HepG2 (cell line): Measurements from ENCODE around the gene CHST13. TPM values are rescaled to one million over a fixed set of nuclear protein-coding genes. Genes with fewer than 3 reads are reported as not detected.

Experiments used
- ATF7 ChIP-seq, 2 experiments: fragments of 450-650 bp in 1 of 2; sonication (generic) in 1 of 2; formaldehyde crosslinking in 1 of 2; IDR thresholded peaks; 2 replicates each; pipeline versions ENCODE4 v1.4.0 to v1.6.1; 2016 to 2020; ENCODE audit warnings: antibody characterized with exemption in 1 of 2, mild to moderate bottlenecking in 1 of 2, missing genetic modification reagents in 1 of 2
- FOSL2 ChIP-seq: sonication (generic); formaldehyde crosslinking; IDR thresholded peaks from 2 replicates; pipeline ENCODE4 v1.4.0; 2020; ENCODE audit warnings: missing genetic modification reagents
- FOXP4 ChIP-seq: sonication (generic); formaldehyde crosslinking; IDR thresholded peaks from 2 replicates; pipeline ENCODE4 v1.4.0; 2020; ENCODE audit warnings: missing genetic modification reagents
- IRX3 ChIP-seq: sonication (generic); formaldehyde crosslinking; IDR thresholded peaks from 2 replicates; pipeline ENCODE4 v1.8.1; 2023; ENCODE audit warnings: mild to moderate bottlenecking, low read depth, missing genetic modification reagents, borderline replicate concordance
- JUN ChIP-seq: sonication (generic); formaldehyde crosslinking; IDR thresholded peaks from 2 replicates; pipeline ENCODE4 v1.4.0; 2020; ENCODE audit warnings: mild to moderate bottlenecking, missing genetic modification reagents
- MED13 ChIP-seq: sonication (generic); formaldehyde crosslinking; IDR thresholded peaks from 2 replicates; pipeline ENCODE4 v1.5.0; 2020; ENCODE audit warnings: missing genetic modification reagents
- NFE2 ChIP-seq: sonication (generic); formaldehyde crosslinking; IDR thresholded peaks from 2 replicates; pipeline ENCODE4 v1.4.0; 2020; ENCODE audit warnings: missing genetic modification reagents
- RFXAP ChIP-seq: sonication (generic); formaldehyde crosslinking; IDR thresholded peaks from 2 replicates; pipeline ENCODE4 v1.4.0; 2020; ENCODE audit warnings: missing genetic modification reagents, borderline replicate concordance
- SMC3 ChIP-seq: IDR thresholded peaks from 2 replicates; pipeline ENCODE4 v1.6.1; 2011; ENCODE audit warnings: low read length, improper control_type of control experiment
- SOX5 ChIP-seq: IDR thresholded peaks from 2 replicates; pipeline ENCODE4 v1.6.1; 2016; ENCODE audit warnings: borderline replicate concordance
- ZBTB37 ChIP-seq: sonication (generic); formaldehyde crosslinking; IDR thresholded peaks from 2 replicates; pipeline ENCODE4 v1.4.0; 2020; ENCODE audit warnings: mild to moderate bottlenecking, missing genetic modification reagents
- ZFAT ChIP-seq: sonication (generic); formaldehyde crosslinking; conservative IDR thresholded peaks from 2 replicates; pipeline ENCODE4 v1.8.1; 2023; ENCODE audit warnings: missing genetic modification reagents, inconsistent platforms
- ZFP1 ChIP-seq: IDR thresholded peaks from 2 replicates; pipeline ENCODE4 v1.6.1; 2016
- ZNF180 ChIP-seq: sonication (generic); formaldehyde crosslinking; IDR thresholded peaks from 2 replicates; pipeline ENCODE4 v1.4.0; 2020; ENCODE audit warnings: low read depth, missing genetic modification reagents, borderline replicate concordance
- ZNF446 ChIP-seq: sonication (generic); formaldehyde crosslinking; IDR thresholded peaks from 2 replicates; pipeline ENCODE4 v1.5.0; 2020; ENCODE audit warnings: mild to moderate bottlenecking, missing genetic modification reagents
- ZNF496 ChIP-seq: sonication (generic); formaldehyde crosslinking; IDR thresholded peaks from 2 replicates; pipeline ENCODE4 v1.8.1; 2023; ENCODE audit warnings: mild to moderate bottlenecking, moderate library complexity, missing genetic modification reagents; ENCODE audit not compliant: insufficient replicate concordance
- ZNF598 ChIP-seq: sonication (generic); formaldehyde crosslinking; IDR thresholded peaks from 2 replicates; pipeline ENCODE4 v1.5.1; 2020; ENCODE audit warnings: mild to moderate bottlenecking, missing genetic modification reagents, borderline replicate concordance
- ZNF607 ChIP-seq: sonication (generic); formaldehyde crosslinking; IDR thresholded peaks from 2 replicates; pipeline ENCODE4 v1.5.1; 2020; ENCODE audit warnings: missing genetic modification reagents, mild to moderate bottlenecking, borderline replicate concordance
- ZNF615 ChIP-seq: sonication (generic); formaldehyde crosslinking; IDR thresholded peaks from 2 replicates; pipeline ENCODE4 v1.5.0; 2020; ENCODE audit warnings: mild to moderate bottlenecking, missing genetic modification reagents, borderline replicate concordance
- ZNF710 ChIP-seq: sonication (generic); formaldehyde crosslinking; IDR thresholded peaks from 2 replicates; pipeline ENCODE4 v1.5.0; 2020; ENCODE audit warnings: mild to moderate bottlenecking, missing genetic modification reagents, borderline replicate concordance
- ZSCAN29 ChIP-seq: sonication (generic); formaldehyde crosslinking; conservative IDR thresholded peaks from 2 replicates; pipeline ENCODE4 v1.4.0; 2020; ENCODE audit warnings: mild to moderate bottlenecking, missing genetic modification reagents
- polyA plus RNA-seq, 8 experiments: library from polyadenylated mRNA; depleted of rRNA in 3 of 8; stranded (reverse) in 7 of 8; unstranded in 1 of 8; fragments of >200 nt; fragmentation: Illumina TruSeq in 4 of 8; extraction: Trizol in 4 of 8; gene quantifications; 2 replicates each; pipeline versions ENCODE4 v1.2.1 to v1.2.3, GENCODE V29; 2011 to 2016; ENCODE audit warnings: low read depth in 4 of 8, missing spikeins in 1 of 8, mixed read lengths in 1 of 8; ENCODE audit not compliant: insufficient read depth in 1 of 8
- total RNA-seq, 5 experiments: library from RNA; depleted of rRNA; stranded (reverse); fragments of >200 nt; fragmentation: Illumina TruSeq; extraction: Trizol; gene quantifications; 2 replicates each; pipeline ENCODE4 v1.2.3, GENCODE V29; 2016; ENCODE audit warnings: low read depth in 1 of 5
- TF ChIP-seq, protein P1 (sequence below): IDR thresholded peaks from 2 replicates; pipeline ENCODE4 v1.6.1; 2016; ENCODE audit warnings: mild to moderate bottlenecking, missing biosample characterization, missing genetic modification reagents
- TF ChIP-seq, protein P2 (sequence below): sonication (generic); formaldehyde crosslinking; IDR thresholded peaks from 2 replicates; pipeline ENCODE4 v1.4.0; 2020; ENCODE audit warnings: missing genetic modification reagents, low read depth, mild to moderate bottlenecking, borderline replicate concordance

The CHST13 gene
- total and polyA plus RNA-seq, 2 of the 13 experiments (the other 11 are each of a cell fraction or from before 2014, with no cell fraction given), result 32.0 to 43.1 TPM

GRCh38 chr3:126523745-126524428 is at the start of gene CHST13 (continued):
- TF ChIP-seq MED13, result peak; percentile 83
- no peak for TF ChIP-seq FOSL2 (CRISPR knock-in tag)
- TF ChIP-seq ZNF710, result peak; percentile 72; the same call in 1 of the 2 replicates
- 0 out of 2 replicates have a peak, but pooled peaks have one; percentile 34 for TF ChIP-seq ZSCAN29 (CRISPR knock-in tag)
- TF ChIP-seq ZFP1 (CRISPR knock-in tag), result peak; percentile 69; the same call in 1 of the 2 replicates
- TF ChIP-seq, protein P1, sequence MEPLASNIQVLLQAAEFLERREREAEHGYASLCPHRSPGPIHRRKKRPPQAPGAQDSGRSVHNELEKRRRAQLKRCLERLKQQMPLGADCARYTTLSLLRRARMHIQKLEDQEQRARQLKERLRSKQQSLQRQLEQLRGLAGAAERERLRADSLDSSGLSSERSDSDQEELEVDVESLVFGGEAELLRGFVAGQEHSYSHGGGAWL, result no peak; the same call in 1 of the 2 replicates
- 0 out of 2 replicates have a peak, but pooled peaks have one; percentile 42 for TF ChIP-seq ZNF607
- no peak for TF ChIP-seq ZNF496 (CRISPR knock-in tag)
- TF ChIP-seq SMC3, result no peak
- TF ChIP-seq ZFAT (CRISPR knock-in tag), result no peak
- TF ChIP-seq ZBTB37, result no peak
- TF ChIP-seq RFXAP (CRISPR knock-in tag), result peak; percentile 82; the same call in 1 of the 2 replicates
- 0 out of 2 replicates have a peak, but pooled peaks have one; percentile 27 for TF ChIP-seq JUN (CRISPR knock-in tag)
- TF ChIP-seq SOX5 (CRISPR knock-in tag), result peak; percentile 76
- TF ChIP-seq FOXP4 (CRISPR knock-in tag), result peak; percentile 46; the same call in 1 of the 2 replicates
- no peak for TF ChIP-seq IRX3 (CRISPR knock-in tag)
- 0 out of 2 replicates have a peak, but pooled peaks have one; percentile 22 for TF ChIP-seq ZNF180 (CRISPR knock-in tag)
- no peak for TF ChIP-seq NFE2
- TF ChIP-seq, protein P2, sequence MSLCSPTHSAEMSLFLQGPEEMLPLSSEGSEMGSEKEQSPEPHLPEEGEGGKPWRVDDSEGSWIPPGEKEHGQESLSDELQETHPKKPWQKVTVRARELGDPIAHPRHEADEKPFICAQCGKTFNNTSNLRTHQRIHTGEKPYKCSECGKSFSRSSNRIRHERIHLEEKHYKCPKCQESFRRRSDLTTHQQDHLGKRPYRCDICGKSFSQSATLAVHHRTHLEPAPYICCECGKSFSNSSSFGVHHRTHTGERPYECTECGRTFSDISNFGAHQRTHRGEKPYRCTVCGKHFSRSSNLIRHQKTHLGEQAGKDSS (CRISPR knock-in tag), result 0 out of 2 replicates have a peak, but pooled peaks have one; percentile 10
- 0 out of 2 replicates have a peak, but pooled peaks have one; percentile 11 for TF ChIP-seq ZNF446
- TF ChIP-seq ZNF615 (CRISPR knock-in tag), result no peak
- no peak for TF ChIP-seq ATF7 (IDR thresholded peaks at IDR 0.05)
- TF ChIP-seq ATF7 (CRISPR knock-in tag; IDR thresholded peaks at IDR 0.05), result 0 out of 2 replicates have a peak, but pooled peaks have one; percentile 18
- TF ChIP-seq ZNF598 (CRISPR knock-in tag), result no peak
